Ectodermal cell (in vitro differentiated cells): ENCODE results near the gene KIRREL1.

ENCODE experiments used
- H3K27ac ChIP-seq: 2 replicates; pipeline ENCODE4 v1.7.0; 2013; ENCODE audit warnings: mild to moderate bottlenecking, low read depth, low read length; ENCODE audit not compliant: insufficient read depth, poor library complexity, severe bottlenecking
- H3K27me3 ChIP-seq: 2 replicates; pipeline ENCODE4 v1.7.0; 2013; ENCODE audit warnings: mild to moderate bottlenecking, low read length; ENCODE audit not compliant: insufficient read depth, control insufficient read depth, poor library complexity, severe bottlenecking
- H3K36me3 ChIP-seq: one replicate; pipeline ENCODE4 v1.7.0; 2013; ENCODE audit warnings: low read length; ENCODE audit not compliant: control insufficient read depth, insufficient read depth
- H3K4me1 ChIP-seq: one replicate; pipeline ENCODE4 v1.7.0; 2013; ENCODE audit warnings: low read length; ENCODE audit not compliant: control insufficient read depth, insufficient read depth
- H3K4me3 ChIP-seq: 2 replicates; pipeline ENCODE4 v1.7.0; 2013; ENCODE audit warnings: low read depth, low read length, control low read depth; ENCODE audit not compliant: insufficient read depth
- H3K9me3 ChIP-seq: 2 replicates; pipeline ENCODE4 v1.7.0; 2013; ENCODE audit warnings: mild to moderate bottlenecking, low read length, moderate library complexity; ENCODE audit not compliant: control insufficient read depth
- WGBS, 2 experiments: methylation state at CpG; one replicate each; pipeline ENCODE4 v1.1.7; 2013; ENCODE audit warnings: missing lambda C conversion rate in 2 of 2; 5-methylcytosine and 5-hydroxymethylcytosine counted together

Gene KIRREL1

GRCh38 chr1:158046715-158047510 is 53.5 kb downstream of the KIRREL1 start:
- Histone ChIP-seq H3K27ac (no peak overlapping the region), H3K36me3 (no peaks in the 10 kb centered on the region), H3K9me3 (no peaks in the 10 kb centered on the region), H3K27me3 (no peaks in the 10 kb centered on the region), H3K4me3 (no peak overlapping the region), H3K4me1 (peaks cover 56% of the 10 kb centered on the region)
- 83 to 87% methylated on average over 4 of the region's 4 CpGs for WGBS, 2 experiments

- Histone ChIP-seq H3K4me3 (no peak overlapping the region), H3K9me3 (no peaks in the 10 kb centered on the region), H3K27ac (no peak overlapping the region), H3K36me3 (no peaks in the 10 kb centered on the region), H3K27me3 (no peaks in the 10 kb centered on the region), H3K4me1 (peaks cover 49% of the 10 kb centered on the region)
- WGBS, 2 experiments: 93 to 94% methylated on average over 7 to 8 of the region's 8 CpGs
These were observed 55.1 kb downstream of the KIRREL1 start for GRCh38 chr1:158048371-158049067.

GRCh38 chr1:158049853-158050252 is 56.4 kb downstream of the KIRREL1 start:
- Histone ChIP-seq H3K4me3 (no peak overlapping the region), H3K27me3 (no peaks in the 10 kb centered on the region), H3K36me3 (no peaks in the 10 kb centered on the region), H3K9me3 (no peaks in the 10 kb centered on the region), H3K4me1 (peaks cover 39% of the 10 kb centered on the region), H3K27ac (no peak overlapping the region)
- 88 to 94% methylated on average over 5 of the region's 5 CpGs for WGBS, 2 experiments

GRCh38 chr1:158053276-158053675 is 59.8 kb downstream of the KIRREL1 start:
- peaks cover 32% of the 10 kb centered on the region for H3K4me1 ChIP-seq
- H3K4me3 ChIP-seq: no peak overlapping the region
- no peaks in the 10 kb centered on the region for H3K36me3 ChIP-seq
- H3K27ac ChIP-seq: no peak overlapping the region
- no peaks in the 10 kb centered on the region for H3K27me3 ChIP-seq
- H3K9me3 ChIP-seq: no peaks in the 10 kb centered on the region

- H3K36me3 ChIP-seq: no peaks in the 10 kb centered on the region
- H3K27ac ChIP-seq: no peak overlapping the region
- 89 to 97% methylated on average over 4 of the region's 4 CpGs for WGBS, 2 experiments
- H3K4me1 ChIP-seq: peaks cover 41% of the 10 kb centered on the region
- H3K9me3 ChIP-seq: no peaks in the 10 kb centered on the region
- H3K27me3 ChIP-seq: no peaks in the 10 kb centered on the region
- no peak overlapping the region for H3K4me3 ChIP-seq
These were observed 61.3 kb downstream of the KIRREL1 start for GRCh38 chr1:158054721-158055120.

- WGBS, 2 experiments: 78 to 84% methylated on average over 4 of the region's 4 CpGs
- peaks cover 52% of the 10 kb centered on the region for H3K4me1 ChIP-seq
These were observed 62.4 kb downstream of the KIRREL1 start for GRCh38 chr1:158055854-158056253.

GRCh38 chr1:158056498-158056897 is 63.1 kb downstream of the KIRREL1 start:
- Histone ChIP-seq H3K4me3 (no peak overlapping the region), H3K9me3 (no peaks in the 10 kb centered on the region), H3K36me3 (no peaks in the 10 kb centered on the region), H3K4me1 (peaks cover 59% of the 10 kb centered on the region), H3K27ac (no peak overlapping the region), H3K27me3 (no peaks in the 10 kb centered on the region)
- 76 to 79% methylated on average over 5 of the region's 5 CpGs for WGBS, 2 experiments

More at GRCh38 chr1:158055854-158056253, 62.4 kb downstream of the KIRREL1 start:
- Histone ChIP-seq H3K27ac (no peak overlapping the region), H3K27me3 (no peaks in the 10 kb centered on the region), H3K36me3 (no peaks in the 10 kb centered on the region), H3K4me3 (no peak overlapping the region), H3K9me3 (no peaks in the 10 kb centered on the region)

- H3K4me1 ChIP-seq: peaks cover 63% of the 10 kb centered on the region
- no peaks in the 10 kb centered on the region for H3K36me3 ChIP-seq
- no peaks in the 10 kb centered on the region for H3K9me3 ChIP-seq
- 82 to 83% methylated on average over 10 of the region's 10 CpGs for WGBS, 2 experiments
- no peak overlapping the region for H3K27ac ChIP-seq
- H3K27me3 ChIP-seq: no peaks in the 10 kb centered on the region
- no peak overlapping the region for H3K4me3 ChIP-seq
These were observed 65.0 kb downstream of the KIRREL1 start for GRCh38 chr1:158058237-158058985.

GRCh38 chr1:158059984-158060383 is 66.5 kb downstream of the KIRREL1 start:
- Histone ChIP-seq H3K36me3 (no peaks in the 10 kb centered on the region), H3K27ac (peak overlapping the region; percentile 55), H3K4me3 (no peak overlapping the region), H3K9me3 (no peaks in the 10 kb centered on the region), H3K27me3 (no peaks in the 10 kb centered on the region), H3K4me1 (peaks cover 59% of the 10 kb centered on the region)
- WGBS, 2 experiments: 19 to 23% methylated on average over 4 of the region's 4 CpGs

- no peaks in the 10 kb centered on the region for H3K27me3 ChIP-seq
- no peaks in the 10 kb centered on the region for H3K36me3 ChIP-seq
- H3K4me3 ChIP-seq: no peak overlapping the region
- 95 to 97% methylated on average over 7 of the region's 7 CpGs for WGBS, 2 experiments
- H3K27ac ChIP-seq: no peak overlapping the region
- H3K9me3 ChIP-seq: no peaks in the 10 kb centered on the region
- H3K4me1 ChIP-seq: peaks cover 46% of the 10 kb centered on the region
These were observed 68.7 kb downstream of the KIRREL1 start for GRCh38 chr1:158062174-158062573.
